NCI-H82 treated with DMSO at 0.1 percent for 48 hours (cell line): ENCODE results near the gene IFNL1.
A peak's percentile ranks its signal among the peaks of the same experiment; 100 is the strongest.
"Not testable (repeated sequence)": the region's sequence is repeated elsewhere in the genome, so short reads cannot be mapped to it uniquely, and the experiment has no call there.

Experiments
- DNase-seq: peaks from one replicate; lab custom pipeline; 2025; ENCODE audit not compliant: unreplicated experiment; lab: John Stamatoyannopoulos, UW

The IFNL1 gene

DNA sequence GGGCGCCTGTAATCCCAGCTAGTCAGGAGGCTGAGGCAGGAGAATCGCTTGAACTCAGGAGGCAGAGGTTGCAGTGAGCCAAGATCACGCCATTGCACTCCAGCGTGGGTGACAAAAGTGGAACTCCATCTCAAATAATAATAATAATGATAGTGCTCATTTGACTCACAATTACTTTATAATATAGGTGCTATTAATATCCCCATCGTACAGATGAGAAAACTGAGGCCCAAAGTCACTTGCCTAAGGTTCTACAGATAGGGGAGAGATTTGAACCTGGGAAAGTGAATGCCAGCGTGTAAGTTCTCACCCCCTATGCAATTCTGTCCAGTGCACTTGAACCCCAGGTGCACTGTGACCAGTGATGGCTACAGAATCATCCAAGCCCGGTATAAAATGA, 33.7 kb downstream of the IFNL1 start:
- no peak for DNase-seq

DNA sequence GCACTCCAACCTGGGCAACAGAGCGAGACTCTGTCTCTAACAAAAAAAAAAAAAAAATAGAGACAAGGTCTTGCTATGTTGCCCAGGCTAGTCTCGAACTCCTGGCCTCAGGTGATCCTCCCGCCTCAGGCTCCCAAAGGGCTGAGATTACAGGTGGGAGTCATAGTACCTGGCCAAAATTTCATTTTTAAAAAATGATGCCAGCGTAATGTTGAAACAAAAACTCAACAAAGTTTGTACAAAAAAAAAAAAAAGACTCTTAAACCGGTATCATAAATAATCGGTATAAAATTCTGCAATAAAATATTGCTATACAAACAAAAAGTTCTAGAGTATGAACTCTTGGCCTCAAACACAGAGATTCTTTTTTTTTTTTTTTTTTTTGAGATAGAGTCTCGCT, 36.1 kb downstream of the IFNL1 start:
- no peak for DNase-seq

DNA sequence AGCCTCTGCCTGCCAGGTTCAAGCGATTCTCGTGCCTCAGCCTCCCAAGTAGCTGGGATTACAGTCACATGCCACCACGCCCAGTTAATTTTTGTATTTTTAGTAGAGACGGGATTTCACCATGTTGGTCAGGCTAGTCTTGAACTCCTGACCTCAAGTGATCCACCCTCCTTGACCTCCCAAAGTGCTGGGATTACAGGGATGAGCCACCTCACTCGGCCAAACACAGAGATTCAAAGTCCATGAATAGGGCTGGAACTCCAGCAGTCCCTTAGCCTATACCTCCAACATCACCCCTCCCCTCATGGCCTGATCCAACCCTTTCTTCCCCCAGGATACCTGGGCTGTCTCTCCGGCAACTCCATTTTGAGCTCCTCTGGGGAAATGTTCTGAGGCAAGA, 36.5 kb downstream of the IFNL1 start:
- not testable (repeated sequence) for DNase-seq

GRCh38 chr19:39333507-39333906, 37.3 kb downstream of the IFNL1 start:
- no peak for DNase-seq

DNA sequence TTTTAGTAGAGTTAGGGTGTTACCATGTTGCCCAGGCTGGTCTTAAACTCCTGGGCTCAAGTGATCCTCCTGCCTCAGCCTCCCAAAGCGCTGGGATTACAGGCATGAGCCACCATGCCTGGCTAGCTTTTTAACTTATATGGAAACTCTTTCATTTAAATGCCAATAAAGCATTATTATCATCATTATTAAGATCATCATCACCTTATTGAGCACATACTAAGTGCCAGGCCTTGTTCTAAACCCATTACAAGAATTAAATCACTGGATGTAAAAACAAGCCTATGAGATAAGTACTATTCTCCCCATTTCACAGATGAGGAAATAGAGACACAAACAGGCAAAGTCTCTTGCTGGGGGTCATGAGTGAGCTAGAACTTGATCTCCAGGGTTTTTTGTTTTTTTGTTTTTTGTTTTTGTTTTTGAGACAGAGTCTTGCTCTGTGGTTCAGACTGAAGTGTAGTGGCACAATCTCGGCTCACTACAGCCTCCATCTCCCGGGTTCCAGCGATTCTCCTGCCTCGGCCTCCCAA, 38.3 kb downstream of the IFNL1 start:
- DNase-seq, result no peak

GRCh38 chr19:39335168-39335548, 39.0 kb downstream of the IFNL1 start:
- DNase-seq, result no peak

DNA sequence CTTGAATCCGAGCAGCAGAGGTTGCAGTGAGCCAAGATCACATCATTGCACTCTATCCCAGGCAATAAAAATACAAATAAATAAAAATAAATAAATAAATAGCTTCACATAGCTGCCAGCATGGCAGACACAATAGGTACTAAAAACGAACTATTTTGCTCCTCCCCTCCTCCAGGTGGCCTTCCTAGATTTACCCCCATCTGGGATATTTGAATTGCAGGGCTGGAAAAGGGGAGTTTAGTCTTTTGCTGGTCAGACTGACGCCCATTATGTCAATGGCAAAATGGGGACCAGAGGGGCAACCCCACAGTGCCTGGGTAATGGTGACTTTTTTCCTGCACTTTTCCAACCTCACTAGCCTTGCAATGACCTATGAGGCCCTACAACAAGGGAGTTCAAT, 40.3 kb downstream of the IFNL1 start:
- DNase-seq, result no peak

GRCh38 chr19:39339674-39340073, 43.5 kb downstream of the IFNL1 start:
- DNase-seq, result no peak

GRCh38 chr19:39340156-39340555, 43.9 kb downstream of the IFNL1 start:
- not testable (repeated sequence) for DNase-seq

DNA sequence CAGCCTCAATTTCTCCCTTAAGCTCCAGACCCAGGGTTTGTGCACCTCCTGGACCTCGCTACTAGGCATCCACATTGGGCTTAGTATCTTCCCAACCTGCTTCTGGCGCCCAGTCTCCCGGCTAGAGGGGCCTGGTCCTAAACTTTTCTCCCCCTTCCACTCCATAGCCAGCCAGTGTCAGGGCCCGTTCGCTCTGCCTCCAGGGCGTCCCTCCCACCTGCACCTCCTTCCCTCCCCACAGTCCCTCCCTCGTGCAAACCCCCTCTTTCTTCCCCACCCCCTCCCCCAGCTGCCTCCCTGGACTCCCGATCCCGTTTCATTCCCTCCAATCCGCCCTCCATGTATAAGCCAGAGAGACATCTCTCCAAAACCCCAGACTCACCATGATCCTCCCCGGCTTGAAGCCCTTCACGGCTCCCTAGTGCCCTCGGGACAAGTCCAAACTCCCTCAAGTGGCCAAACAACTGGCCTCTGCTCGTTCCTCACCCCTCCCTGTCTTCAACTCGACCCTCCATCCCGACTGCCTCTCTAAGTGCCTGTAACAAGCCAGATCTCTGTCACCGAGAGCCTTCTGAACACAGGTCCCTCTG, 45.0 kb downstream of the IFNL1 start:
- no peak for DNase-seq

- DNase-seq, result peak; percentile 98
Observed at GRCh38 chr19:39341719-39342604, 45.8 kb downstream of the IFNL1 start, which contains the start of gene SAMD4B. TSS of gene SAMD4B (plus strand) at chr19:39342421. CDS start at chr19:39356894, 14,473 bp downstream.

DNA sequence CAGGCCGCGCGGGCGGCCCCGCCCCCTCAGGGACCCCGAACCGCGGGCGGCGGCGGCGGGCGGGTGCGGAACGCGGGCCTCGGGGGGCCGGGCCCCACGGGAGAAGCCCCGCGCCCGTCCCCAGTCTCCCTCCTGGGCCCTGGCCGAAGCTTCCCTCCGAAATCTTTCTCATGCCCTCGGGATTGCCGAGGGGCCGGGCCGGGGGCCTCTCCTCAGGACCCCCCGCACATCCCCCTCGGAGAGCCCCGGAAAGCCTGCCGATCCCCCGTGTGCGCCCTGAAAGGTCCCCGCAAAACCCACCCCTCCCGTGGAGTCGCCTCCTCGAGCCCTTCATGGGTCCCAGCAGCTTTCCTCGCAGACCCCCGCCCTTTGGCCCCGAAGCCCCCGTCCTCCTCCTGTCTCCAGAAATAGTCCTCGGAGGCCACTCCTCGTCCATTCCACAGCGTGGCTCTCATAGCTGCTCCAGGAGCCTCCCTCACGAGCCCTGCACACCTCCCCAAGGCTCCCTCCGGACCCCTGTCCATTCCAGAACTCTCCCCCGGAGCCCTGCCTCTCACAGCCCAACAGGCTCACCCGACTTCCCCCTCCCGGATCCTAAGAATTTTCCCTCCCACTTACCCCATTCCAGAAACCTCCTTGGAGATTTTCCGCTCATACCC, 46.6 kb downstream of the IFNL1 start:
- DNase-seq, result no peak

GRCh38 chr19:39345956-39346355, 49.7 kb downstream of the IFNL1 start:
- no peak for DNase-seq

DNA sequence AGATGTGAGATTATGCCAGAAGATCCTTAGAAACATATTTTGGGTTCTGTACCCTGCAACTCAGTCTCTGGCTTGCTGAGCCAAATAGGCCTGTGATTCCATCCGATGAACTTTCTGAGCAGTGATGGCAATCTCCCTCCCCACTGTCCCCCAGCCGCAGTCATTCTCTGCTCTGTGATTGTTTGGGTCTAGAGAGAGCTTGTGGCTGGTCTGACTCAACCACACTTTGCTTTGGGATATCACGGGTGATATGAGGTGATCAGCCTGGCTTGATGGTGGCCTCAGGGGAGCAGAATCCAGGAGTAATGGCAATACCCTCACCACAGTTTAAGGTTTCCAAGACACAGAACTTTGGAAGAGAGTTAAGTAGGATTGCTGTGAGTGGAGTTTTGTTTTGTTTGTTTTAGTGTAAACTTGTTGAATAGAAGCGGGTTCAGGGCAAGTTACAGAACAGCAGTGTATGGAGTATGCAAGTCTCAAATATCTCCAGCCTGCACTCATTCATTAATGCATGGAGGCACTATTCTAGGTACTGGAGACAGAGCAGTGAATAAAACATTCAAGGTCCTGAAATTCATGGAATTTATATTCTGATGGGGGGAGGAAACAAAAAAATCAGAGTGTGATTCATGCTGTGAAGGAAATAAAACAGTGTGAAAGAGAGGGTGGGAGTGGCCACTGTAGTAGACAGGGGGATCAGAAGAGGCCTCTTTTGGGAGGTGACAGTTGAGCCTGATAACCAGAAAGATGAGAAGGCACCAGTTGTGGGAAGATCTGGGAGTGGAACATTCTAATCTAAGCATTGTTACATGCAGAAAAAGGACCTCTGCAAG, 51.3 kb downstream of the IFNL1 start:
- DNase-seq, result no peak
